HG03442 (cell line): Measurements from ENCODE around the gene CUX1.
"Not testable (repeated sequence)": the region's sequence is repeated elsewhere in the genome, so short reads cannot be mapped to it uniquely, and the experiment has no call there.

Experiments used
- ATAC-seq: cut with Tn5 transposase; IDR thresholded peaks from one replicate; pipeline ENCODE4 v1.9.1; 2021; ENCODE audit warnings: mild to moderate bottlenecking, moderate library complexity; ENCODE audit not compliant: unreplicated experiment

Gene CUX1

GRCh38 chr7:101824440-101824839 lies 7.0 kb downstream of the CUX1 start:
- ATAC-seq, result no peak

GRCh38 chr7:101826081-101826835 lies 8.8 kb downstream of the CUX1 start:
- ATAC-seq, result no peak

GRCh38 chr7:101828301-101829020 lies 11.0 kb downstream of the CUX1 start:
- ATAC-seq, result no peak

GRCh38 chr7:101829374-101829773 lies 11.9 kb downstream of the CUX1 start:
- no peak for ATAC-seq

- ATAC-seq, result no peak
Observed at GRCh38 chr7:101829821-101830220, 12.4 kb downstream of the CUX1 start.

GRCh38 chr7:101831396-101831795 lies 14.0 kb downstream of the CUX1 start:
- ATAC-seq, result not testable (repeated sequence)

- no peak for ATAC-seq
Observed at GRCh38 chr7:101832205-101832631, 14.8 kb downstream of the CUX1 start.

GRCh38 chr7:101832685-101833375 lies 15.4 kb downstream of the CUX1 start:
- ATAC-seq, result no peak

GRCh38 chr7:101833799-101834198 lies 16.4 kb downstream of the CUX1 start:
- ATAC-seq, result no peak

- ATAC-seq, result no peak
Observed at GRCh38 chr7:101835136-101835535, 17.7 kb downstream of the CUX1 start.

GRCh38 chr7:101837433-101837832 lies 20.0 kb downstream of the CUX1 start:
- ATAC-seq, result not testable (repeated sequence)

- no peak for ATAC-seq
Observed at GRCh38 chr7:101838837-101839483, 21.5 kb downstream of the CUX1 start.

- no peak for ATAC-seq
Observed at GRCh38 chr7:101841328-101841727, 23.9 kb downstream of the CUX1 start.

GRCh38 chr7:101843293-101844271 lies 26.2 kb downstream of the CUX1 start:
- ATAC-seq, result no peak

GRCh38 chr7:101845974-101846373 lies 28.5 kb downstream of the CUX1 start:
- ATAC-seq, result no peak

- ATAC-seq, result no peak
Observed at GRCh38 chr7:101846800-101847538, 29.5 kb downstream of the CUX1 start.

GRCh38 chr7:101848208-101848951 lies 31.0 kb downstream of the CUX1 start:
- no peak for ATAC-seq

- not testable (repeated sequence) for ATAC-seq
Observed at GRCh38 chr7:101849314-101849713, 31.9 kb downstream of the CUX1 start.

- not testable (repeated sequence) for ATAC-seq
Observed at GRCh38 chr7:101852364-101852763, 34.9 kb downstream of the CUX1 start.
